ENCODE measurements around the gene ATXN1.

The ATXN1 gene

GRCh38 chr6:16511723-16512489, 249.4 kb downstream of the ATXN1 start:
- no peak for TF ChIP-seq CTCF (IDR thresholded peaks at IDR 0.05; ENCODE audit: insufficient read depth, low read length, poor library complexity, severe bottlenecking)
- no peak for TF ChIP-seq EZH2phosphoT487 (conservative IDR thresholded peaks at IDR 0.05; ENCODE audit: low read length)
- Histone ChIP-seq H3K27me3 (ENCODE audit: low read length) (no peaks in the 10 kb centered on the region), H3K9me3 (ENCODE audit: insufficient read depth, low read length) (no peaks in the 10 kb centered on the region), H2AFZ (ENCODE audit: low read depth, low read length, severe bottlenecking) (no peak overlapping the region), H3K36me3 (ENCODE audit: low read length) (no peaks in the 10 kb centered on the region), H3K9me2 (replicated peaks; ENCODE audit: insufficient read depth, low read length) (no peaks in the 10 kb centered on the region), H3K9ac (ENCODE audit: low read length) (no peak overlapping the region), H4K20me1 (ENCODE audit: low read depth, low read length) (no peaks in the 10 kb centered on the region), H3K27ac (ENCODE audit: low read depth, low read length) (no peak overlapping the region), H3K4me2 (ENCODE audit: low read depth, low read length, poor library complexity, severe bottlenecking) (no peak overlapping the region), H3K4me3 (ENCODE audit: insufficient read depth, low read length, poor library complexity, severe bottlenecking) (no peak overlapping the region), H3F3A (ENCODE audit: insufficient read depth) (no peaks in the 10 kb centered on the region), H3K79me2 (ENCODE audit: insufficient read depth, low read length) (no peaks in the 10 kb centered on the region)

- Histone ChIP-seq H2AFZ (ENCODE audit: low read depth, low read length, severe bottlenecking) (no peak overlapping the region), H3K36me3 (ENCODE audit: low read length) (no peaks in the 10 kb centered on the region), H4K20me1 (ENCODE audit: low read depth, low read length) (no peaks in the 10 kb centered on the region), H3K9me3 (ENCODE audit: insufficient read depth, low read length) (no peaks in the 10 kb centered on the region), H3K27me3 (ENCODE audit: low read length) (no peaks in the 10 kb centered on the region), H3K9me2 (replicated peaks; ENCODE audit: insufficient read depth, low read length) (no peaks in the 10 kb centered on the region), H3F3A (ENCODE audit: insufficient read depth) (no peaks in the 10 kb centered on the region), H3K4me3 (ENCODE audit: insufficient read depth, low read length, poor library complexity, severe bottlenecking) (no peak overlapping the region), H3K4me2 (ENCODE audit: low read depth, low read length, poor library complexity, severe bottlenecking) (no peak overlapping the region), H3K79me2 (ENCODE audit: insufficient read depth, low read length) (no peaks in the 10 kb centered on the region), H3K27ac (ENCODE audit: low read depth, low read length) (no peak overlapping the region), H3K9ac (ENCODE audit: low read length) (no peak overlapping the region)
- TF ChIP-seq EZH2phosphoT487 (conservative IDR thresholded peaks at IDR 0.05; ENCODE audit: low read length) (no peak), CTCF (IDR thresholded peaks at IDR 0.05; ENCODE audit: insufficient read depth, low read length, poor library complexity, severe bottlenecking) (peak; percentile 92)
Measured at GRCh38 chr6:16511040-16511660, 250.1 kb downstream of the ATXN1 start.

- TF ChIP-seq EZH2phosphoT487 (conservative IDR thresholded peaks at IDR 0.05; ENCODE audit: low read length) (no peak), CTCF (IDR thresholded peaks at IDR 0.05; ENCODE audit: insufficient read depth, low read length, poor library complexity, severe bottlenecking) (no peak)
- no peaks in the 10 kb centered on the region for H3K27me3 ChIP-seq (ENCODE audit: low read length)
- no peaks in the 10 kb centered on the region for H3K9me2 ChIP-seq (replicated peaks; ENCODE audit: insufficient read depth, low read length)
- H3F3A ChIP-seq (ENCODE audit: insufficient read depth): no peaks in the 10 kb centered on the region
- no peak overlapping the region for H3K27ac ChIP-seq (ENCODE audit: low read depth, low read length)
- no peaks in the 10 kb centered on the region for H3K36me3 ChIP-seq (ENCODE audit: low read length)
- H3K9me3 ChIP-seq (ENCODE audit: insufficient read depth, low read length): no peaks in the 10 kb centered on the region
- no peak overlapping the region for H3K9ac ChIP-seq (ENCODE audit: low read length)
- no peaks in the 10 kb centered on the region for H3K79me2 ChIP-seq (ENCODE audit: insufficient read depth, low read length)
- H4K20me1 ChIP-seq (ENCODE audit: low read depth, low read length): no peaks in the 10 kb centered on the region
- no peak overlapping the region for H3K4me2 ChIP-seq (ENCODE audit: low read depth, low read length, poor library complexity, severe bottlenecking)
- no peak overlapping the region for H2AFZ ChIP-seq (ENCODE audit: low read depth, low read length, severe bottlenecking)
- H3K4me3 ChIP-seq (ENCODE audit: insufficient read depth, low read length, poor library complexity, severe bottlenecking): no peak overlapping the region
Measured at GRCh38 chr6:16510245-16510644, 251.0 kb downstream of the ATXN1 start.
